Activated CD4-positive, alpha-beta T cell treated with anti-CD3 and anti-CD28 coated beads for 48 hours (primary cell): Measurements from ENCODE around the gene EYS.

Source experiments
- DNase-seq: peaks from one replicate; pipeline ENCODE4 v3.0.0-alpha.2; 2020

Gene EYS

DNA sequence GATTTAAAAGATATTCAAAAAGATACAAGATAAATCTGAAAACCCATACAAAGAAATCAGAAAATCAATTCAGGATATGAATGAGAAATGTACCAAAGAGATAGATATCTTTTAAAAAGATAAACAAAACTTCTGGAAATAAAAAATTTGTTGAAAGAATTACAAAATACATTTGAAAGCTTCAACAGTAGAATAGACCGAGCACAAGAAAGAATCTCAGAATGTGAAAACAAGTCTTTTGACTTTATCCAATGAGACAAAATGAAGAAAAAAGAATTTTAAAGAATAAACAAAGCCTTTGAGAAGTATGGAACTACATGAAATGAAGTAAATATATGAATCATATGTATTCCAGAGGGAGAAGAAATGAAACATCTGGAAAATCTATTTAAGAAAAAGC lies 1011.0 kb downstream of the EYS start:
- DNase-seq = no peak

- no peak for DNase-seq
Observed at GRCh38 chr6:64694356-64694755, 1012.7 kb downstream of the EYS start.

GRCh38 chr6:64691064-64691463 lies 1016.0 kb downstream of the EYS start:
- DNase-seq = no peak

DNA sequence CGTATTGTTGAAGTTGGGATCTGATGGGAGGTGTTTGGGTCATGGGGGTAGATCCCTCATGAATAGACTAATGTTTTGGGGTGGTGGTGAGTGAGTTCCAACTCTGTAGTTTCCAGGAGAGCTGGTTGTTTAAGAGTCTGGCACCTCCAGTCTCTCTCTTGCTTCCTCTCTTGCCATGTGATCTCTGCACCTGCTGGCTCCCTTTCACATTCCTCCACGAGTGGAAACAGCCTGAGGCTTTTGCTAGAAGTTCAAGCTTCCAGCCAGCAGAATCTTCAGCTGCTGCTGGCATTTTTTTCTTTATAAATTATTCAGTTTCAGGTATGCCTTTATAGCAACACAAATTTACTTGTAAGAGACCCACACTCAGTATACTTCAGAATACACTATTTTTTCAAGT lies 1021.6 kb downstream of the EYS start:
- no peak for DNase-seq

DNA sequence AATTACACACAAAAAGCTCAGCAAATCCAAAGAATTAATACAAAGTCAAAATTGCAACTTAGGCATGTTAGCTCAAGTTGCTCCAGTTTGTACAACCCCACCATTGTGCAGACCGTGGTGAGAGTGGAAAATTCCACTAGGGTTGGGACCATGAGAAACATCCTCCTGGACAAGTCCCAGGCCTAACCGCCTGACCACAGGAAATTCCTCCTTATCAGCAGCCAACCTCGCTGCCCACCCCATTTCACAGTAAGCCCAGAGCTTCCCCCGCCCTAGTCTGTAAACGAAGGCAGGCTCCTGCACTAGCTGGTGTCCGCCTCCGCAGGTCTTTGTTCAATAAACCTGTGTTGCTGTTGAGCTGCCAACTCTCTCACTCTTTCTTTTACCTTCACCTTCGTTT lies 1023.3 kb downstream of the EYS start:
- DNase-seq = no peak

DNA sequence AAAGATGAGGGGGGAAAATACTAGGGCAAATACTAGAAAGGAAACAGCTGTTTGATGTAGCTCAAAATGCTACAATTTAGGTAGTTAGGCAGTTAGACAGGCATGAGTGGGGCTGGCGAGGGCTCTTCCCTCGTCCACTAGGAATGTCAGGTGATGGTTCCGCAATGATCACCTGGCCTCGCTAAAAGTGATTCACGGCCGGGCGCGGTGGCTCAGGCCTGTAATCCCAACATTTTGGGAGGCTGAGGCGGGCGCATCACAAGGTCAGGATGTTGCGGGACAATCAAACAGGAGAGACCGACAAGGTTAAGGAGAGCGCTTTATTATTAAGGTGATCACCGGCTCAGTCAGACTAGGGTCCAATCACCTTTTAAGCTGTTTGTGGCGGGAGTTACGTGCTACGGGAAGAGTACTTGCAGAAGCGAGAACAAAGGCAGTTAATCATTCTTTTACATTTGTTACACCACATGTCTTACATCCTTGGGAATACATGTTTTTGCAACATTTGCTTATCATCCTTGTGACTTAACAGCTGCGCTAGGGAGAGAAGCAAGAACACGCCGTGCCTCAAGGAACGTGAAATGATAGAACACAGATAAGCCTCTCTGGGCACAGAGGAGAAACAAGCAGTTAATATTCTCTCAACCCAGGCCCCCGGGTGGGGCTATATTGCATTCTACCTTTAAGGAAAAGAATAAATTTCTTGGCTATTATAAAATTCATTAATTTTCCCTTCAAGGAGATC lies 1025.4 kb downstream of the EYS start:
- no peak for DNase-seq

GRCh38 chr6:64680446-64680845 lies 1026.6 kb downstream of the EYS start:
- no peak for DNase-seq

GRCh38 chr6:64679416-64679815 lies 1027.6 kb downstream of the EYS start:
- no peak for DNase-seq

GRCh38 chr6:64672651-64673050 lies 1034.4 kb downstream of the EYS start:
- DNase-seq = no peak

DNA sequence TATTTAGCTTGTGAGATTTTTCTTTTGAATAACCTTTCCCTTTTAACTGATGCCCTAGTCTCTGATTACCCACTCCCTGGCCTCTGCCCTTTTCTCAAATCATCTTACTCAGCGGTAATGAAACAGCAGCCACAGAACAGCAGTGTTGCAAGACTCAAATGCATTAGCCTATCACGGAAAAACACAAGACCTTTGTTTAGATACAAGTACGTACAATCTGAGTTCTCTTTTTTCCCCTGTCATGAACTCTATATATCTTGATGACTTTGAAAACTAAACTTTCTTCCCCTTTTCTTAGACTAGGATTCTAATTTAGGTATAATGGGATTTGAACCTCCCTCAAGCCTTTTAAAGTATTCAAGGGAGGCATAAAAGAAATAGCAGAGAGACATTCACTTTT lies 1034.9 kb downstream of the EYS start:
- no peak for DNase-seq

- DNase-seq = no peak
Observed at GRCh38 chr6:64665137-64665536, 1041.9 kb downstream of the EYS start.

- DNase-seq = no peak
Observed at GRCh38 chr6:64664480-64664879, 1042.5 kb downstream of the EYS start.

DNA sequence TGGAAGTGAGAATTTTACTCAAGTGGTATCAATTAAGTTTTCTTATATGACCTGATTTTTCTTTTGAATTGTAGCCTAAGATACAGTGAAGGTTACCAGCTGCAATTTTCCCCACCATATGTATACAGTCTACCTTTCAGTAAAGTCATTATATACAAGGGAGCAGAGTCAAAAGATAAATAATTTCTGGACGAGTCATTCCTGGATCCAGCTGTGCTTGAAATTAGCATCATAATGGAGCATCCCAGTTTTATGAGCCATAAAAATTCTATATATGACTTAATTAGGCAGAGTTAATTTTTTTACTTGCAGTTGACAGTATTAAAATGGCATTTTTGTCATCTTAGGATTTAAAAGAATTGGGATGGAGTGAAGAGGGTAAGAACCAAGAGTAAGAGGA lies 1063.0 kb downstream of the EYS start:
- DNase-seq = no peak

DNA sequence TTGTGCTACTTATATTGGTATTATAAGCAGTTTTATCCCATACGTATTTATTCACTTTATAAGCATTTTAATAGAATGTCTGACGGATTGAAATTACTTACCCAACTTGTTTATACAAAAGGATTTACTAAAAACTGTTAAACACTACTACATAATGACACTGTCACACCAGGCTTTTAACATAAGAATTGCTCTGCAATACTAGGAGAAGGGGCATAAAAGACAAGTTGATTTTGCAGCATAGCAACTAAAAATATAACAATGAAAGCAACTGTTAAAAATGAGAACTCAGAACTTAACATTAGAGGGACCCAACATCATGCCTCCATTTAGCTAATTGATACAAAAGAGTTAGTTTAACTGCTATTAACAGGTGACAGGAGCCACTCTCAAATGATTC lies 1076.1 kb downstream of the EYS start:
- DNase-seq = no peak

DNA sequence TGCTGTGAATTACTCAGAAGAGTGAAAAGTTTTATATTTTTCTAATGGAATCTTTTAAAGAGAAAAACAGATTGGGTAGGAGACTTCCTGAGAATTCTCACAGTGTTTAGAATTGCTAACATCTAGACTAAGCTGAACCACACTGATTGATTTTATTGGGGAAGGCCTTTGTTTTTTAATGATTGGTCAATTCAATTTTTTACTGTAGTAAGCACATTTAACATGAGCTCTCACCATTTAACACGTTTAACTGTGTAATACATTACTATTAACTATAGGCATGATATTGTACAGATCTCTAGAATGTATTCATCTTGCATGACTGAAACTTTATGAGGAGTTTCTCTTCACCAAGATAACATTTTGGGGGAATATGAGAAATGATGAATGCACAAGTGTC lies 1084.1 kb downstream of the EYS start:
- no peak for DNase-seq

GRCh38 chr6:64602993-64603392 lies 1104.0 kb downstream of the EYS start:
- no peak for DNase-seq

DNA sequence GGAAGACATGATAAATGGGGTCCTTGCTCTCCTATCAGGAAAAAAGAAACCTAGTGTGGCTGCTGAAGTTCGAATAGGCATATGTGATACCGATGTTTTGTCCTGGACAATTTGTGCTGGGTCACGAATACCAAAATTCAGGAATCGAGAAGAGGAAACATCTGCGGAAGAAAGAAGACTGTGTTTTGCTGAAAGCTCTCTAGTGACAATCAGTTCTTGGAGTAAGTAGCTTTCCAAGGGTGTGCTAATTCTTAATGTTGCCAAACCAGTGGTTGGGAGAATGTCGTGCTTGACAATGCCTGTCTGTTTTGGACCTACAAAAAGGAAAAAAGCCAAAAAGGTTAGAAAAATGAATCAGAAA lies 1115.4 kb downstream of the EYS start:
- no peak for DNase-seq

GRCh38 chr6:64590965-64591675 lies 1115.9 kb downstream of the EYS start:
- no peak for DNase-seq

GRCh38 chr6:64589961-64590360 lies 1117.1 kb downstream of the EYS start:
- no peak for DNase-seq

DNA sequence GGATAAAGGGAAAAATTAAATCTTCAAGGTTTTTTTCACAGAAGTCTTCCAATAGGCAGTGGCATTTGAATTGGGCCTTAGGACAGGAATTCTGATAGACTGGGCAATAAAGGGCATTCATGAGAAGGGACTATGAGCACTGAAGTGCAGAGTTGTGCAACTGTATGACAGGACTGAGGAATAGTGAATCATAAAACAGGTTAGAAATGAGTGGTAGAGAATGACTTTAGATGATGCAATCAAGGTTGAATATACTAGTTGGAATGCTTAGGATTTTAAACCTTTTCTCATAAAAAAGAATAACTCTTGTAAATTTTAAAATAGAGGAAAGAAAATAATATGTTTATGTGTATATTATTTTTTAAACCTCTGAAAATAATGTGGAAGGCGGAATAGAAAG lies 1126.7 kb downstream of the EYS start:
- no peak for DNase-seq

DNA sequence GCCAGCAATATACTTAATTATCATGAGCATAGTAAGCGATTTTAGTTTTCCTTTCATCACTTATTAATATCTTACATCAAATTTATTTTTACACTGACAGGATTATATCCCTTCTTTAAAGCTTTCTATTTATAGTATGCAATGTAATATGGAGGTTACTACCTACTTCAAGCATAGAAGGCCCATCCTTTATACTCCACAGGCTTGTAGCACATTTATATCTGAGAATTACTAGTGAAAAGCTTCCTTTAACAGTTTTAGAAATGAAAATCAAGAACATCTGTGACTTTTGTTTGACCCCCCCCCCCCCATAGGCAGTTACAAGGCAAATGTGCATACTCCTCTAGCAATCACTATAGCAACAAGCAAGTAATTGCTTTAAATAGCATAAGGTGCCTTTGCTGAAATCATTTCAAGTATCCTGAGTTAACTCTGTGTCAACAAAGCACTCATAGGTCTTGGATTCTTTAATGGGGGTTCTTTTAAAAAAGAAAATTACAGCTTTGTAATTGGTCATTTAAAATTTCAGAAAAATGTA lies 1153.7 kb downstream of the EYS start:
- DNase-seq = no peak

- DNase-seq = no peak
Observed at GRCh38 chr6:64547594-64548268, 1159.3 kb downstream of the EYS start.

- no peak for DNase-seq
Observed at GRCh38 chr6:64539917-64540316, 1167.1 kb downstream of the EYS start.

DNA sequence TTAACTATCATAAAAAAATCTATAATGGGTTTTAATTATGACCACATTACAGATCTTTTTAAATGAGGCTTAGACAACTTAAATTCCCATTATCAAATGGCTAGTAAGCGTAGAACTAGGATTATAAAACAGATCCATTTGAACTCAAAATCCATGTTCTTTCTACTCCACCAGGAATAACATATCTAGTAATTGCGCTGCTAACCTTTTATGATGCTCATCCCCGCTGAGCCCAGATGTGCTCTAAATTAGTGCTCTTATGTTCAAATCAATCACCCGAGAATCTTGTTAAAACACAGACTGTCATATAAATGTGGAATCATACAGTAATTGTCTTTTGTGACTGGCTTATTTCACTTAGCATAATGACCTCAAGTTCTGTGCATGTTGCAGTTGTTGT lies 1168.3 kb downstream of the EYS start:
- no peak for DNase-seq
